HEK293T (cell line): ENCODE results near the gene GRHL1.

Experiments
- CTCF ChIA-PET: fragments of 350-600 bp; formaldehyde crosslinking; extraction: SDS; loops from one replicate; lab custom pipeline; 2021; ENCODE audit warnings: antibody characterized with exemption, inconsistent platforms; lab: Yijun Ruan, JAX
- POLR2A ChIA-PET: fragments of 350-600 bp; formaldehyde crosslinking; extraction: SDS; loops from one replicate; lab custom pipeline; 2020; ENCODE audit warnings: antibody characterized with exemption, inconsistent platforms; lab: Yijun Ruan, JAX
- DNase-seq: peaks from one replicate; pipeline ENCODE4 v3.0.0; 2012; ENCODE audit warnings: mixed read lengths; ENCODE audit errors: extremely low spot score
- ARNT ChIP-seq: fragments of 450-650 bp; IDR thresholded peaks from 2 replicates; pipeline ENCODE4 v1.6.1; 2017; ENCODE audit warnings: mild to moderate bottlenecking
- BHLHE40 ChIP-seq: fragments of 450-650 bp; IDR thresholded peaks from 2 replicates; pipeline ENCODE4 v1.6.1; 2016; ENCODE audit warnings: mild to moderate bottlenecking, moderate library complexity, borderline replicate concordance
- CTBP1 ChIP-seq: fragments of 450-650 bp; IDR thresholded peaks from 2 replicates; pipeline ENCODE4 v1.6.1; 2016; ENCODE audit warnings: borderline replicate concordance
- ELF4 ChIP-seq: fragments of 450-650 bp; IDR thresholded peaks from 2 replicates; pipeline ENCODE4 v1.6.1; 2017; ENCODE audit warnings: antibody characterized with exemption
- FOXA1 ChIP-seq: fragments of 450-650 bp; IDR thresholded peaks from 2 replicates; pipeline ENCODE4 v1.6.1; 2016; ENCODE audit warnings: mild to moderate bottlenecking
- FOXK2 ChIP-seq: fragments of 450-650 bp; IDR thresholded peaks from 2 replicates; pipeline ENCODE4 v1.6.1; 2016; ENCODE audit warnings: mild to moderate bottlenecking
- FOXM1 ChIP-seq: fragments of 450-650 bp; IDR thresholded peaks from 2 replicates; pipeline ENCODE4 v1.6.1; 2017; ENCODE audit warnings: mild to moderate bottlenecking, borderline replicate concordance
- HDGF ChIP-seq: fragments of 450-650 bp; IDR thresholded peaks from 2 replicates; pipeline ENCODE4 v1.6.1; 2017; ENCODE audit warnings: antibody characterized with exemption, borderline replicate concordance
- L3MBTL2 ChIP-seq: fragments of 450-650 bp; conservative IDR thresholded peaks from 2 replicates; pipeline ENCODE4 v1.6.1; 2016; ENCODE audit warnings: mild to moderate bottlenecking
- LEF1 ChIP-seq: fragments of 450-650 bp; IDR thresholded peaks from 2 replicates; pipeline ENCODE4 v1.6.1; 2017; ENCODE audit warnings: mild to moderate bottlenecking, borderline replicate concordance
- NFRKB ChIP-seq: fragments of 450-650 bp; IDR thresholded peaks from 2 replicates; pipeline ENCODE4 v1.6.1; 2016; ENCODE audit warnings: mild to moderate bottlenecking, moderate library complexity
- SP1 ChIP-seq: fragments of 450-650 bp; IDR thresholded peaks from 2 replicates; pipeline ENCODE4 v1.6.1; 2017
- SUZ12 ChIP-seq: fragments of 450-650 bp; IDR thresholded peaks from 2 replicates; pipeline ENCODE4 v1.6.1; 2016; ENCODE audit warnings: mild to moderate bottlenecking
- TARDBP ChIP-seq: fragments of 450-650 bp; IDR thresholded peaks from 2 replicates; pipeline ENCODE4 v1.6.1; 2016
- ZNF384 ChIP-seq: fragments of 450-650 bp; IDR thresholded peaks from 2 replicates; pipeline ENCODE4 v1.6.1; 2016
- TF ChIP-seq, protein P1 (sequence below): fragments of 450-650 bp; IDR thresholded peaks from 2 replicates; pipeline ENCODE4 v1.6.1; 2016

GRHL1 gene

DNA sequence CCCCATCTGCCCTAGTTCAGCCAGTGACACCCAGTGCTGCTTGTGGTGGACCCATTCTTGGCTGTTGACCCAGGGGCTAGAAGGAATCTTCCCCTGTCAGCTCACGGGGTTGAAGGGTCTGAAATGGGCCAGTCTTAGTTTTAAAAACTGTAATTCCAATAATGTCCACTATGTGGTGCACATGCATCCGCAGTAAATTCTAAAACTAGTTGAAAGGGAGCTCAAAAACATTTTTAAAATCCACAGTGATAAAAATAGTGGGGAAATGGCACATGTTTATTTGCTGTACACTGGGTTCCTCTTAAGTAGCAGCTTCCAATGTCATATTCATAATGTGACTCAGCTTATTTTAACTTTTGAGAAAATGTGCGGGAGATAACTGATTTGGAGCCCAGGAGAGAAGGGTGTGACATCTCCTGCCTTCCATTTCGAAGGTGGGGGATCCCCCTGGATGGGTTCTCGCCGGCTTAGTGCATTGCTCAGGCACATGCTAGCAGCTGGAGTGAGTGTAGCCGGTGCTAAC lies 32.8 kb downstream of the GRHL1 start:
- ChIA-PET CTCF (interaction anchor here (0.7 to 1.8 kb wide), 29 partner anchors 8 to 734 kb away, joined by 3 to 13 read pairs (median 5); partner anchors contain the start of gene KLF11), POLR2A (no interaction called here)
- TF ChIP-seq FOXM1 (no peak), SUZ12 (no peak), FOXA1 (no peak), SP1 (no peak)
- TF ChIP-seq, protein P1, sequence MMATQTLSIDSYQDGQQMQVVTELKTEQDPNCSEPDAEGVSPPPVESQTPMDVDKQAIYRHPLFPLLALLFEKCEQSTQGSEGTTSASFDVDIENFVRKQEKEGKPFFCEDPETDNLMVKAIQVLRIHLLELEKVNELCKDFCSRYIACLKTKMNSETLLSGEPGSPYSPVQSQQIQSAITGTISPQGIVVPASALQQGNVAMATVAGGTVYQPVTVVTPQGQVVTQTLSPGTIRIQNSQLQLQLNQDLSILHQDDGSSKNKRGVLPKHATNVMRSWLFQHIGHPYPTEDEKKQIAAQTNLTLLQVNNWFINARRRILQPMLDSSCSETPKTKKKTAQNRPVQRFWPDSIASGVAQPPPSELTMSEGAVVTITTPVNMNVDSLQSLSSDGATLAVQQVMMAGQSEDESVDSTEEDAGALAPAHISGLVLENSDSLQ, result peak; percentile 33; the same call in 1 of the 2 replicates
- peak; percentile 74 for DNase-seq

DNA sequence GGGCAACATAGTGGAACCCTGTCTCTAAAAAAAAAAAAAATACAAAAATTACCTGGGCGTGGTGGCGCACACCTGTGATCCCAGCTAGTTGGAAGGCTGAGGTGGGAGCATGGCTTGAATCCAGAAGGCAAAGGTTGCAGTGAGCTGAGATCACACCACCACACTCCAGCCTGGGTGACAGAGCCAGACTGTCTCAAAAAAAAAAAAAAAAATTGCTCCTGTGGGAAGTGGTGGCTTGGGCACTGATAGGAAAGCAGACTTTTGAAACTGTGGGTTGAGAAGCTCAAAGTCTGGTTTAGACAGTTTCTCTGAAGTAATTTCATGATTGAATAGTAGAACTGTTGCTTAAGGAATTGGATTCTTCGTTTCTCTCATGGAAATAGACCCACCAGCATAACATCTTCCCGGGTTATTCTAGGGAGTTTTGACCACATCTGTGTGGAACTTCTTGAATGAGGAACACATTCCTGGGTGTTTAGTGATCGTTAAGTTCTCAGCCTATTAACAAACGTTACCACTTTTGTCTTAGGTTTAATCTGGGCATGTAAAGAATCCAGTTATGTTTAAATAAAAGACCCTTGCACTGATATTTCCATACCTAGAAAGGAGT lies 33.5 kb downstream of the GRHL1 start:
- TF ChIP-seq ELF4, result no peak
- TF ChIP-seq FOXK2, result no peak
- TF ChIP-seq, protein P1, result no peak
- TF ChIP-seq FOXA1, result no peak
- no peak for TF ChIP-seq FOXM1
- no peak for TF ChIP-seq SP1
- no peak for TF ChIP-seq SUZ12
- no peak for TF ChIP-seq BHLHE40
- TF ChIP-seq NFRKB, result no peak
- TF ChIP-seq LEF1, result no peak
- TF ChIP-seq CTBP1, result no peak
- no peak for TF ChIP-seq TARDBP
- TF ChIP-seq ARNT, result no peak
- TF ChIP-seq L3MBTL2, result no peak
- TF ChIP-seq ZNF384, result no peak
- TF ChIP-seq HDGF, result no peak
- no peak for DNase-seq
- ChIA-PET CTCF (interaction anchor here (0.6 to 1.8 kb wide), 29 partner anchors 8 to 735 kb away, joined by 3 to 13 read pairs (median 5); partner anchors contain the start of genes KLF11 and TAF1B), POLR2A (no interaction called here)

DNA sequence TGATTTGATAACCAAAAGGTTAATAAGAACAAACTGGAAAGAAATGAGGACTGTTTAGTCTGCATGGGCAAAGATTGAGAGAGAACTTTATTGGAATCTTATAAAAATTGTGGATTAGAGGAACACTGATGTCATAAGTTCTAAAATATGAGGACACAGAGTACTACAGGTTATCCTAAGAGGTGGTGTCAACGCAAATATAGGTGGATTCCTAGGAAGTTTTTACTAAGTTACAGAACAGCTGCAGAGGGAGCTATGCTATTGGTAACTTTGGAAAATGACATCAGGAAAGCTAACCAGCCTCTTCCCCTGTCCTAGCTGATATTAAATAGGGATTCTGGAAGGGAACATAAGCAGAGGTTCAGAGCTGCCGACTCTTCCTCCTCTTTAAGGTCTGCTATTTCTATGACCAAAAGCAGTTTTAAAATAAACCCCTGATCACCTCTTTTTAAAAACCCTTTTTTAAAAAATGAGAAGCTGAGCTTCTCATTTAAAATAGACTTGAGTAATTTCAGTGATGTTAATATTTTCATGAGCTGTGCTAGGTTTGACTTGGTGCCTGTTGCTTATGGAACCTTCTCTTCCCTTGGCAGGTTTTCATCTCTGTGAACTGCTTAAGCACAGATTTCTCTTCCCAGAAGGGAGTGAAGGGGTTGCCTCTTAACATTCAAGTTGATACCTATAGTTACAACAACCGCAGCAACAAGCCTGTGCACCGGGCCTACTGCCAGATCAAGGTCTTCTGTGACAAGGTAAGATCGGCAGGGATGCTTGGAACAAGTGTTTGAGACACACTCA lies 34.2 kb downstream of the GRHL1 start:
- no peak for DNase-seq
- ChIA-PET POLR2A (no interaction called here), CTCF (interaction anchor here (0.6 to 1.8 kb wide), 7 partner anchors 30 to 422 kb away, joined by 3 to 8 read pairs (median 4); partner anchors contain the start of gene KLF11)
- TF ChIP-seq ARNT (no peak), L3MBTL2 (no peak), LEF1 (no peak), NFRKB (no peak), FOXK2 (no peak), CTBP1 (no peak), HDGF (no peak), FOXA1 (no peak), ZNF384 (no peak), ELF4 (no peak), FOXM1 (no peak), SUZ12 (no peak), TARDBP (no peak), SP1 (no peak), BHLHE40 (no peak)
- TF ChIP-seq, protein P1, result no peak

DNA sequence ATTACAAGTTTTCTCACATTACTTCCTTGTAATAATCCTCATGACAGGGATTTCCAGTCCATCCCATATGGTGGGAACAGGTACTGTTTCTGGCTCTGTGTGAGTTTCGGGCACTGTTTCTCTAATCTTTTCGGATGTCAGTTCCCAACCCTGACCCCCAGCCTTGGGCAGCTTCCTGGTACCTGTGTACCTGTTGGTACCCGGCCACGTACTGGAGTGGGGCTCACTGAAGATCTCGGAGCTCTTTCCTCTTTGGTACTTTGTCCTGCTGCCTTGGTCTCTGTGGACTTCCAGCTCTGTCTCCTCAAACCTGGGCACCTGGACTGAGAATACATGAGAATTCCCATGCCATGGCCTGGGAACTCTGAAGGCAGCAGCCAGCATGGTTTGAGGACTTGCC lies 36.8 kb downstream of the GRHL1 start:
- TF ChIP-seq CTBP1 (no peak), TARDBP (no peak), SUZ12 (no peak), NFRKB (no peak), ARNT (no peak)
- TF ChIP-seq, protein P1, result no peak
- CTCF ChIA-PET, result no interaction called here
- POLR2A ChIA-PET, result no interaction called here
- no peak for DNase-seq

DNA sequence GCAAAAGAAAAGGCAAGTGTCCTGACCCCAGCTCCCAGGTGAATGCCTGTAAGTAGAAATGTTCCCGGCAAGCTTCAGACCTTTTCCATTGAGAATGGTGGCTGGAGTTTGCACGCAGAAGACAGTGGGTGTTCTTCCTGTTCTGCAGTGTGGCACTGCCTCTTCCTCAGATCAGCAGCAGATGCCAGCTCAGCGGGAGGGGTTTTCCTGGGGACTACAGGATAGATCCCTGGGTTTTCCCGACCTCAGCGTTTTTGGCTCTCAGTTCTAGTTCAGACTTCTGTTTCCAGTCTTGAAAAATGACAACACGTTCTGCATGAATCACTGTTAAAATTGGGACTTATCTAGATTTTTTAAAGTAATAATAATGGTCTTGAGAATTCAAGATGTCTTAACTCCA lies 39.2 kb downstream of the GRHL1 start:
- no peak for DNase-seq
- TF ChIP-seq FOXA1 (no peak), LEF1 (no peak), SP1 (no peak), TARDBP (no peak), SUZ12 (no peak), HDGF (no peak), FOXK2 (no peak), ELF4 (no peak), ARNT (no peak), NFRKB (no peak), L3MBTL2 (no peak), ZNF384 (no peak)
- TF ChIP-seq, protein P1, result no peak
- POLR2A ChIA-PET, result no interaction called here
- CTCF ChIA-PET, result no interaction called here
